Measurements from ENCODE around the gene PLGLB1.
"Not testable (repeated sequence)": the region's sequence is repeated elsewhere in the genome, so short reads cannot be mapped to it uniquely, and the experiment has no call there.

PLGLB1 gene

DNA sequence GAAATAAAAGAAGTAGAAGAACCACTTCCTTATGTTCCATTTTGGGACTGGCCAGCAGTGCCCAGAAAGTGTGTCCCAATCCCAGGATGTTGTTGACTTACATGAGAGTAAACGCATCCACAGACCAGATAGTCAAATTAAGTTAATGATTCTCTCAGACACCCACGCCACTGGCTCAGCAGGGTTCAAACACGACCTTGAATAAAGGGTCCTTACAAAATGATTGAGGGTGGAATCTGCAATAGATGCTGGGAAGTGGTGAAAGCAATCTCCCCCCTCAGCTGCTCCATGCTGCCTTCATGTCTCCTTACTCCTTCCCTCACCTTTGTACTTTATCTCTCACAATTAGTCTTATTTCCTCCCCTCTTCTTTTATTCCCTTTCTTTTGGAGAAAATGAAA is at the start of gene PLGLB1:
Gene PLGLB1, minus strand, starts transcription at position 101 of the 400 bp plus-strand sequence. Its CDS starts 61 bp downstream, at position 40.
- not testable (repeated sequence) for H3K27ac ChIP-seq; DNase-seq (ENCODE audit: low read depth, low spot score)

DNA sequence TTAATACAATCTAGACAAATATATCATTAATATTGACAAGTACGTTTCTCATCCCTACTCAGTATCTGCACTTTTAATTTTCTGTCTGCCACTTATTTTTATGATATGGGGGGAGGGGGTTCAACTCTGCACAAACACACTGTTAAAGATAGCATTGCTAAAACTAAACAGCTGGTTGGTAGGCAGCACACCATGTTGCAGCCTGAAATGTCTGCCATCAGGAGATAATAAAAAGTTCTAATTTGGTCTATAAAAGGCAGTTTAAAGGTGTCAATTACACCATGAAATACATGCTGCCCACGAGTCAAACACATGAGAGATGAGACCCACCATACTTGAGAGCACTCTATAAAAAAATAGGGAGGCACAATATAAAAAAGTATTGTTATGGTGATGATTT is 42.7 kb upstream of the PLGLB1 start:
- not testable (repeated sequence) for DNase-seq (ENCODE audit: low read depth, low spot score); H3K27ac ChIP-seq

DNA sequence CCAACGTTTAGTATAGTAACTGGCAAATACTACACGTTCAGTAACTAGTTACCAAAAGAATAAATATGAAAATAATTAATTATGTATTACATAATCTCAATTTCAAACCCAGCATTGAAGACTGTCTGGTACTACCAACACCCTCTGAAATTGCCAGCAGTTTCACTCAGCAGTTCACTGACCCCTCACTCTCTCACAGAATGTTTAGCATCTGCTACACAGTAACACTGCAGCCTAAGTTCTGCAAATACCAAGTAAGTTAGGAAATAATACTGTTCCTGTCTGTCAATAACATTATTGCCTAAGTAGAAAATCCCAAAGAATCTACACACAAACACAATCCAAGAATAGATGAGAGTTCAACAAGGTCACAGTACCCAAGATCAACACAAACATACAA is 41.8 kb upstream of the PLGLB1 start:
- not testable (repeated sequence) for H3K27ac ChIP-seq; DNase-seq (ENCODE audit: low read depth, low spot score)

DNA sequence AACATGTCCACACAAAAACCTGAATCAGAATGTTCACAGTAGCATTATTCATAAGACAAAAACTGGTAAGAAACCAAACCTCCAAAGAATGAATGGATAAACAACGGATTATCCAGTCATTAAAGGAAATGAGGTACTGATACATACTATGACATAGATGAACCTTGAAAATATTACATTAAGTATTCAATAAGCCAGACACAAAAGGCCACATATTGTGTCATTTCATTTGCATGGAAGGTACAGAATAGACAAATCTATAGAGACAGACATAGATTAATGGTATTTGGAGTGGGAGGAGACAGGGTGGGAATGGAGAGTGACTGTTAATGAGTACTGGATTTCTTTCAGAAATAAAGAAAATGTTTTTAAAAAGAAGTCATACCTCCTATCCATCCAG is 39.9 kb upstream of the PLGLB1 start:
- DNase-seq (ENCODE audit: low read depth, low spot score); H3K27ac ChIP-seq: not testable (repeated sequence)

DNA sequence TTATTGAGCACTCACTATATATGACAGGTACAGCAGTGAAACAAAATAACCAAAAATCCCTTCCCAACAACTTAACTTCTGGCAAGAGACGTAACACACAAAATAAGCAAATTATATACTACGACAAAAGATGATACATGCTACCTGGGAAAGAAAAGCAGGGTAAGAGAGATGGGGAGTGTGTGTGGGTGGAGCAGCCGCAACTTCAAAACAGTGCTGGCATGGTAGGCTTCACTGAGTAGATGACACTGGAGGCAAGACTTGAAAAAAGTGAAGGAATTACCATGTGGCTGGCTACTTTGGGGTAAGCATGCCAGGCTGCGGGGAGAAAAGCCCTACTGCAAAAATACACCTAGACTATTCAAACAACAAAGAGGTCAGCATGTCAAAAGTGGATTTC is 36.0 kb upstream of the PLGLB1 start:
- not testable (repeated sequence) for H3K27ac ChIP-seq; DNase-seq (ENCODE audit: low read depth, low spot score)

GRCh38 chr2:87056843-87057242 is 35.2 kb upstream of the PLGLB1 start:
- not testable (repeated sequence) for H3K27ac ChIP-seq; DNase-seq (ENCODE audit: low read depth, low spot score)

DNA sequence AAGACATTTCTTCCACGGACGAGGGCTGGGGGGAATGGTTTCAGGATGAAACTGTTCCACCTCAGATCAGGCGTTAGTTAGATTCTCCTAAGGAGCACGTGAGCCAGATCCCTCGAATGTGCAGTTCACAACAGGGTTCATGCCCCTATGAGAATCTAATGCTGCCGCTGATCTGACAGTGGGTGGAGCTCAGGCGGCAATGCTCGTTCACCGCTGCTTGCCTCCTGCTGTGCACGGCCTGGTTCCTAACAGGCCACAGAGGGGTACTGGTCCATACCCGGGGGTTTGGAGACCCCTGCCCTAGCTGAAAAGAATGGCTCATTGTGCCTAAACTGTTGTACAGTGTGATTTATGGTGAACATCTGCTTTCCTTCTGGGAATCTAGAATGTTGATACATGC is 34.8 kb upstream of the PLGLB1 start:
- DNase-seq (ENCODE audit: low read depth, low spot score); H3K27ac ChIP-seq: not testable (repeated sequence)

- DNase-seq (ENCODE audit: low read depth, low spot score); H3K27ac ChIP-seq: not testable (repeated sequence)
Observed at GRCh38 chr2:87054375-87054774, 32.7 kb upstream of the PLGLB1 start.

DNA sequence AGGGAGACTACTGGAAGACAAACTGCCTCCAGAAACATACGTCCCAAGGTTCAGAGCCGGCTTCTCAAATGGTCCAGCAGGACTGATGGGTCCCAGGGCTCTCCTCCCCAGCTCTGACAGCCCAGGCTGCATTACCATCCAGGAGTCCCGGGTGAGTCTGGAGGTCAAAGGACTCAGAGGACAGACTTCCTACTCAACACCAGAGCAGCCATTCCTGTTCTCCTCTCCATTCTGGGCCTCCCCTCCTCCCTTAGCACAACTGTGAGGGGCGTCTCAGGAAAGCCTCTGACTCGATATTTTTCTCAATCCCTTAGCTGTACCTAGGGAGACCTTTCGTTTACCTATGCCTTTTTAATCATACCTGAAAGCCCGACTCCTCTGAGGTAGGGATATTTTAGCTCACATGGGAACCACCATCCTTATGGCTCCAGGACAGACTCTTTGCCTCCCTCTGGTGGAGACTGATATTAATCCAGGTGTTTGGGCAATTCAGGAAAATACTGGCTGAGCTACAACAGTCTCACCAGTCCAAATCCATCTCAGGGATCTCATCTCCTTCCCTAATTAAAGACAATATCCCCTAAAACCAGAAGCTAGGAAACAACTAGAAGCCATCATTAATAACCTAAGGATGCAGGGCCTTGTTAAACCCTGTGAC is 19.8 kb upstream of the PLGLB1 start:
- not testable (repeated sequence) for DNase-seq (ENCODE audit: low read depth, low spot score); H3K27ac ChIP-seq

GRCh38 chr2:87028607-87029006 is 7.0 kb upstream of the PLGLB1 start:
- H3K27ac ChIP-seq; DNase-seq (ENCODE audit: low read depth, low spot score): not testable (repeated sequence)

DNA sequence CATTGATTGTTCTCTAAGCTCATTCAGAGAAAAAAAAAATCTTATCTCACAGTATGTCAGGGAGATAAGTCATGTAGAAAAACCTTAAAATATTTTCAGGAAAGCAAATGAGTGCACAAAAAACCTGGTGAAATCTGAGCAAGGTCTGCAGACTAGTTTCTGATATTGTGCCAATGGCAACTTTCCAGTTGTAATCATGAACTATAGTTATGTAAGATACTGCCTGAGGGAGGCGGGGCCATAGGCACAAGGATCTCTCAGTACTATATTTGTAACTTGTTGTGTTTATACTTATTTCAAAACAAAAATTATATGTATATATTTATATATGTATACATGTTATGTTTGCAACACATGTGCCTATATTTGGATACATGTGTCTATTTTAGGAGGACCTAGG is 5.2 kb upstream of the PLGLB1 start:
- H3K27ac ChIP-seq; DNase-seq (ENCODE audit: low read depth, low spot score): not testable (repeated sequence)

DNA sequence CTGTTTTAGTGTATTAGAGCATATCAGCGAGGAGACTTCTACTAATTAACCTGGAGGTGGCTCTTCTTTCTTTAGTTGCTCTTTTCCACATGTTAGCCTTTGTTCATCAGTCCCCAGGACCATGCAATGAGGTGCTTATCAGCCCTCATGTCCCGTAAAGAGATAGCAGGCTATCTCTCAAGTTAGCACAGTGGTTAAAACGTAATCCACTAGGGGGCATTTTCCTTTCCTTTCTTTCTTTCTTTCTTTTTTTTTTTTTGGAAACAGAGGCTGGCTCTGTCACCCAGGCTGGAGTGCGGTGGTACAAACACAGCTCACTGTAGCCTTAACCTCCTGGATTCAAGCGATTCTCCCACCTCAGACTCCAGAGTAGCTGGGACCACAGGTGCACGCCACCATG is 4.3 kb upstream of the PLGLB1 start:
- H3K27ac ChIP-seq; DNase-seq (ENCODE audit: low read depth, low spot score): not testable (repeated sequence)

GRCh38 chr2:87023988-87024615 is 2.5 kb upstream of the PLGLB1 start:
- H3K27ac ChIP-seq; DNase-seq (ENCODE audit: low read depth, low spot score): not testable (repeated sequence)

- not testable (repeated sequence) for DNase-seq (ENCODE audit: low read depth, low spot score); H3K27ac ChIP-seq
Observed at GRCh38 chr2:87021043-87021442, 601 bp downstream of the PLGLB1 start.

DNA sequence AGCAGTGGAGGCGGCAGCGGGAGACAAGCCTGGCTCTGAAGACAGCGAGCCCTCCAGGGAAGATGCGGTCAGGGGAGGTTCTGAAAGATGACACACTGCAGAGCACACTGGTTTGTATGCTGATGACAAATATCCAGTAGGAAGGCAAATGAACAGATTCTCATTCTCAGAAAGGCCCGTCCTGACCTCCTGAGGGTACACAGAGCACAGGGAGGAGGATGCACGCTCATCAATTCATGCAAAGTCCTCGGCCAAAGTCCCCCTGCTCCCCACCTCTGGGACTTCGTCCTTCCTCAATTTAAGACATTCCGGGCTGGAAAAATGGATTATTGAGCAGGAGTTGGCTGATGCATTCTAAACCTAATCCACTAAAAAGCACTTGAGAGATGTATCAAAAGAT is 2.6 kb downstream of the PLGLB1 start:
- H3K27ac ChIP-seq; DNase-seq (ENCODE audit: low read depth, low spot score): not testable (repeated sequence)

- not testable (repeated sequence) for DNase-seq (ENCODE audit: low read depth, low spot score); H3K27ac ChIP-seq
Observed at GRCh38 chr2:87014489-87015169, 7.0 kb downstream of the PLGLB1 start.

GRCh38 chr2:87004398-87004797 is 17.2 kb downstream of the PLGLB1 start:
- DNase-seq (ENCODE audit: low read depth, low spot score); H3K27ac ChIP-seq: not testable (repeated sequence)
